Cerebellar cortex (tissue), 1 donor: ENCODE data around the gene PSMC3.

Experiments used
- DNase-seq: peaks from one replicate; pipeline ENCODE4 v3.0.0-alpha.2; 2015; ENCODE audit warnings: low spot score

Gene PSMC3

DNA sequence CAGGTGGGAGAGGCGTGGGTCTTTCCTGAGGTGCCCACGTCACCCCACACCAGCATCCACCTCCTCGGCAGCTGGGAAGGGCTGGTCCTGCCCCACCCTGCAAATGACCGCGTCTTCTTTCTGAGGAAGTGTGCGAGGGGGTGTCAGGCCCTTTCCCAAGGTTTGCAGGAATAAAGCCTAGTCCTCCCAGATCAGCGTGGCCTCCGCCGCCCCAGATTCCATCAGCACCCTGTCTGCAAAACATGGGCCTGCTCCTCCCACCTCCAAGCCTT, 32.3 kb downstream of the PSMC3 start:
- DNase-seq: no peak

- no peak for DNase-seq
These were observed 32.8 kb downstream of the PSMC3 start for GRCh38 chr11:47393163-47394049.

DNA sequence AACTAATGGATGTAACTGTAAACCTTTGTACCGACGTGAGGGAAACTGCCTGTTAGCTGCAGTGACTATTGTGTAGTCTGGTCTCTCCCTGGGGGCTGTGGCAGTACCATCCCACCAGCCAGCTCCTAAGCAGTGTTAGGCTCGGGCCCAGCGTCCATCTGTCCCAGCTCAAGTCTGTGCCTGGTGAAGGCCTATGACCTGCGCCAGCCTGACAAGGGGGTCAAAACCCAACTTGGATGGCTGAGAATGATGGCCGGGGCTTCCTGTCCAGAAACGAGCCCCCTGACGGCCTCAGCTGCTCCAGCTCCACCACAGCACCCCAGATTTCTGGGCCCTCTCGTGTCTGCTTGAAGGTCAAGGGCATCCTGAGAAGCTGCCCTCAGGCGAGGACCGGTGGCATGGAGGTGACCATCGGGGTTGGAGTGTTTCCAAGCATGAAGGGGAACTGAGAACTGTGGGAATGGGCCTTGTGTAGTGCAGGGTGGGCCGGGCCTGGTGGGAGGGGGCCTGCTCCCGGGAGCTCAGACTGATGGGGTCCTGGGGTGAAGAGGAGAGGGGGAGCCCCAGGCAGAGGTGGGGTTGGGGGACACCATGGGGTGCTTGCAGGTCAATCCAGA, 33.6 kb downstream of the PSMC3 start:
- DNase-seq: no peak

GRCh38 chr11:47391711-47392432, 34.4 kb downstream of the PSMC3 start:
- DNase-seq: no peak

GRCh38 chr11:47391077-47391583, 35.1 kb downstream of the PSMC3 start:
- DNase-seq: no peak

- no peak for DNase-seq
These were observed 35.8 kb downstream of the PSMC3 start for GRCh38 chr11:47390422-47390760.

GRCh38 chr11:47389577-47390421, 36.4 kb downstream of the PSMC3 start:
- DNase-seq: no peak

- DNase-seq: no peak
These were observed 37.3 kb downstream of the PSMC3 start for GRCh38 chr11:47388697-47389576.

DNA sequence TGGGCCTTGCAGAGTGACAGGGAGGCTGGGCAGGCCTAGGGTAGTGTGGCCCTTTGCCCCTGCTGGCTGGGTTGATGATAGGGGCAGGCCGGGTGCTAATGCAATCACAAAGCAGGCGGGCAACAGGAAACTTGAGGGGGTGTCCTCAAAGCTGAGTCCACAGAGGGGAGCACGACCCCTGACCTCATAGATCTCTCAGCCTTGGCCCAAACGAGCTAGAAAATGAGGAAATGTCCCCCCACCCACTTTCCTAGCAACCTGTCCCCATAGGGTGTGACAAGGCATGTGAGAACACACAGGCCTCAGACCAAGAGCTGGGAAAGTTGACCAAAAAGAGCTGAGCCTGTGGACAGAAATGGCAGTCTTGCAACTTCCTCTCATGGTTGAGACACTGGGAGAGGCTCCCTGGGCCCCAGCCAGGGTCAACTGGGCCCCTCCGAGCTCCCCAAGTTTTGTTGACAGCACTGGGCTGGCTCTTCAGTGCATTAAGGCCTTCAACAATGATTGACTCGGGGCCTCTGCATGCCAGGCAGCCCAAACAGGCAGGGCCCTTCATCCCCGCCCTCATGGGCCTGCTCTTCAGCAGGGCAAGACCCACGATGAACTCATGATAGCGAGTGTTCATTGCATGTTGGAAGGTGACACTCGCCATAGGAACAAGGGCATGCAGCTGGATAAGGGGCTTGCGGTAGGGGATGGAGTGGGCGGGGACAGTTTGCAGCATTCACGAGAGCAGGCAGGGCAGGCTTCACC, 38.1 kb downstream of the PSMC3 start:
- DNase-seq: no peak

DNA sequence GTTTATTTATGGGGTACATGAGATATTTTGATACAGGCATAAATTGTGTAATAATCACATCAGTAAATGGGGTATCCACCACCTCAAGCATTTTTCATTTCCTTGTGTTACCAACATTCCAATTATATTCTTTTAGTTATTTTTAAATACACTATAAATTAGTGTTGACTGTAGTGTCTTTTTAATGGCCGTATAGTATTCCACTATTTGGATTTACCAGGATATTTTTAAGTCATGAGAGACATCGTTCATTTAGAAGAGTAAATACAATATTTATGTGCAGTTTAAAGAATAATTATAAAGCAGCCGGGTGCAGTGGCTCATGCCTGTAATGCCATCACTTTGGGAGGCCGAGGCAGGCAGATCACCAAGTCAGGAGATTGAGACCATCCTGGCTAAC, 41.7 kb downstream of the PSMC3 start:
- no peak for DNase-seq

DNA sequence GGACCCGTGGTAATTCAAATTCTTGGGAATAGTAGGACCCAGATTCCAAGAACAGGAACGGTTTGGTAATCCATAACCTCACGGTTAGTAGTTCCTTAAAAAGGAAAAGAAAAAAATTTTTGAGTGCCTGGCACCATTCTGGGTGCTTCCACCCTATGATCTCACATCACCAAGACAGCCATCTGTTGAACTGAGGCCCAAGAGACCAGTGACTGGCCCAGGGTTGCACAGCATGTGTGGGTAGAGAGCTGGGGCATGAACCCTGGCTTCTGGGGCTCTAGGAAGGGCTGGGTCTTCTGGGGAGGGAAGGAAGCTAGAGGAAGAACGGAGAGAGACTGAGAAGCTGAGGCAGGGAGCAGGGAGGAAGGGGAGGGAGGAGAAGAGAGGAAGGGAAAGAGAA, 43.2 kb downstream of the PSMC3 start:
- DNase-seq: no peak

- no peak for DNase-seq
These were observed 46.2 kb downstream of the PSMC3 start for GRCh38 chr11:47380078-47380477.

GRCh38 chr11:47379317-47379716, 46.9 kb downstream of the PSMC3 start:
- DNase-seq: no peak

GRCh38 chr11:47378836-47379170, 47.4 kb downstream of the PSMC3 start:
- no peak for DNase-seq

DNA sequence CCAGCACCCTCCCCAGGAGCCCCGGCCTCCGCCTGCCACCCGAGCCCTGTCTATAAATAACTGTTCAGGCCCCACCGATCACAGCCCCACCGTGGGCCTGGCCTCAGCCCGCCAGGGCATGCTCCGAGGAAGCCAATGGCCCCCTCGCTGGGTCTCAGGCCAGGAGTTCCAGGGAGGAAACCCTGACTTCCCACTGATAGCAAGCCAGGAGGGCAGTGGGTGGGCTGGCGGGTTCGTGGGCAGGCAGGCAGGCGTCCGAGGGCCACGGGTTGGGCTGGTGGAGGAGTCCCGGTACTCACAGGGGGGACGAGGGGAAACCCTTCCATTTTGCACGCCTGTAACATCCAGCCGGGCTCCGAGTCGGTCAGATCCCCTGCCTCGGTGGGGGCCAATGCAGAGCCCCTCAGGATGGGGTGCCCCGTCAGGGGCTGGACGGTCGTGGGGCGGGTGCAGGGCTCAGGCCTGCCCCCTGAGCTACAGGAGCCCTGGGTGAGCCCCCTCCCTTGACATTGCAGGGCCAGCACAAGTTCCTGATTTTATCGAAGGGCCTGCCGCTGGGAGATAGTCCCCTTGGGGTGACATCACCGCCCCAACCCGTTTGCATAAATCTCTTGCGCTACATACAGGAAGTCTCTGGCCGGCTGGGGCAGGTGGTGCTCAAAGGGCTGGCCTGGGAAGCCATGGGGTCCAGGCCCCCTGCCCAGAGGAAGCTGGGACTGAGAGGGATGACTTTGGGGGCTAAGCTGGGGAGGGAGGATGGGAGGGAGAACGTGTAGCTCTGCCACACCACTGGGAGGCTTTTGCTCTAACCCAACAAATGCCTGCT, 48.0 kb downstream of the PSMC3 start, which contains the start of gene SPI1:
TSS of gene SPI1 (minus strand) at position 538 of the 826 bp plus-strand sequence. CDS start at position 344, 194 bp downstream.
- DNase-seq: no peak

DNA sequence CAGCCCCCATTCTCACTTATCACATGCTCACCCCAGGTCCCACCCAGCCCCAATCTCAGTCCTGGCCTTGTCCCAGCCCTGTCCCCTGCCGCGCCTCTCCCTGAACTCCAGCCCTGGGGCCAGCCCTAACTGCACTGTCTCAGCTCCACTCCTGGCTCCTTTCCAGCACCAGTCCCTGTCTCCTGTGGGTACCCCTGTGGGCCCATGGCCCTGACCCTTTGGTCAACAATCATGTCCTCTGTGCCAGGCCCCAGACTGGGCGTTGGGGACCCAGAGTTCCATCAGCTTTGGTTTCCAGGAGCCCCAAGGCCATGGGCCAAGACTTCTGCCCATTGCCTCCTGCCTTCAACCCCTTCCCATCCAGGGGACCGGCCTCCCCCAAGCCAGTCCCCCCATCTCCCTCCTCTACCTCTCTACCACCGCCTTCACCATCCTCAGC, 48.6 kb downstream of the PSMC3 start:
- DNase-seq: no peak

DNA sequence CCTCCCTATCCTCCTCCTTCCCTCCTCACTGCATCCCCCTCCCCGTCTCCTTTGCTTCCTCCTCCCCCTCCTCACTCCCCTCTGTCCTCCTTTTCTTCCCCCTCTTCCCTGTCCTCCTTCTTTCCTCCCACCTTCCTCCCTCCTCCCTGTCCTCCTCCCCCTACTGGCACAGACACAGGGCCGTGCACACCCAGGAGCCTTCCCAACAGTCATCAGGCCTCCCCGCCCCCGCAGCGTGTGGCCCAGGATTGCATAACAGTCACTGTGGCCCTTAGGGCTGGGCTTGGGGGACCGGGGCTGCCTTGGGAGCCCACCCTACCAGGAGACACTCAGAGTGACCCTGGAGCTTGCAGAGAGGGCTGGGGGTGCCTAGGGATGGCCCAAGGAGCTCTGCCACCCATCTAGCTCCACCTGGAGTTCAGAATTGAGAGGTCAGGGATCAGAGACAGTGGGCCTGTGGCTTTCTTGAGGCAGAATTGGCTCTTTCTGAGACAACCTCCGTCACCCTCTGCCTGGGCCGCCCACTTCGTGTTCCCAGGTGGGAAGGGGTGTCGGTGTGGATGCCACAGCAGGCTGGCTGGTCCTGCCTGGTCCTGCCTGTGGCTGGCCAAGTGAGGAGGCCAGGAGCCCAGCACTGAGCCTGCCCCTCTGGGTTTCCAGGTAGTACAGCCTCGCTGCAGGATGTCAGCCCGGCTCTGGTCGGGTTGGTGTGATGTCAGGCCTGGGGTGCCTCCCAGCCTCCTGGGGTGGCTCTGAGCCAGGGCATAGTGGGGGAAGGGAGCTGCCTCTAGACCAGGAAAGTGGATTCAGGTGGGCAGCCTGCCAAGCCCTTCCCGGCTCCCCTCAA, 49.5 kb downstream of the PSMC3 start:
- DNase-seq: no peak

DNA sequence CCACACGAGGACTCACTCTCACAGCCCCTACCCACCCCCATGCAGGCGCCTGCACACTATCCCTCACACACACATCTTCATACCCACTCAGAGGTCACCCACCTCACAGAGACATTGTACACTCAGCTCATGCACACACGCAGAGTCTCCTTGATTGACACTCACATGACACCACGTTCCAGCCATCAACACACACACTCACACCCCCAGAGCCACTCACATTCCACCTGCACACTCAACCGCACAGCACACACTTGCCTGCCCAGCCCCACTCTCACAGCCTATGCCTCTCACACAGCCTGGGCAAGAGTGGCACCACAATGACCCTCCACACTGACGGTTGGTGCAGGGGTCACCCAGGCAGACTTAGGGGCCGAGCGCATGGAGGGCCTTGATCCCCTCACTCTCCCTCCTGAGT, 50.1 kb downstream of the PSMC3 start:
- DNase-seq: no peak
